Gastrocnemius medialis (tissue), 4 donors: ENCODE results near the gene SEMA4F.

ENCODE experiments used
- CTCF ChIP-seq, 5 experiments: fragments of 450-650 bp in 3 of 5; fragments of 200-600 bp in 2 of 5; sonication (generic) in 2 of 5; IDR thresholded peaks in 4 of 5; conservative IDR thresholded peaks in 1 of 5; 1 replicate in 4 of 5; 2 replicates in 1 of 5; pipeline ENCODE4 v1.5.1; 2016 to 2019; ENCODE audit warnings: antibody characterized with exemption in 5 of 5, mild to moderate bottlenecking in 3 of 5, moderate library complexity in 3 of 5
- POLR2A ChIP-seq, 2 donors: fragments of 450-650 bp; IDR thresholded peaks; one replicate each; pipeline ENCODE4 v1.6.1; 2017; ENCODE audit warnings: antibody characterized with exemption in 2 of 2, mild to moderate bottlenecking in 2 of 2, moderate library complexity in 2 of 2

- TF ChIP-seq POLR2A (IDR thresholded peaks at IDR 0.05) (no peak), CTCF (IDR thresholded peaks at IDR 0.05 in 4 of 5, conservative IDR thresholded peaks at IDR 0.05 in 1 of 5) (no peak)
Observed at GRCh38 chr2:74618410-74619083, 35.5 kb upstream of the SEMA4F start.
